Parathyroid adenoma (tissue), 2 donors: ENCODE results near the gene SFXN1.
"Not testable (repeated sequence)": the region's sequence is repeated elsewhere in the genome, so short reads cannot be mapped to it uniquely, and the experiment has no call there.

Source experiments
- H2AFZ ChIP-seq: fragments of 300-600 bp; sonication (generic); one replicate; pipeline ENCODE4 v1.7.0; 2017; ENCODE audit warnings: antibody characterized with exemption, mild to moderate bottlenecking
- H3K27ac ChIP-seq: fragments of 300-600 bp; sonication (generic); one replicate; pipeline ENCODE4 v1.7.0; 2017
- H3K27me3 ChIP-seq: fragments of 300-600 bp; sonication (generic); one replicate; pipeline ENCODE4 v1.7.0; 2017; ENCODE audit warnings: low read length; ENCODE audit not compliant: control insufficient read depth, insufficient read depth
- H3K36me3 ChIP-seq: fragments of 300-600 bp; sonication (generic); one replicate; pipeline ENCODE4 v1.7.0; 2017; ENCODE audit warnings: low read length; ENCODE audit not compliant: control insufficient read depth, insufficient read depth
- H3K4me1 ChIP-seq: fragments of 300-600 bp; sonication (generic); one replicate; pipeline ENCODE4 v1.7.0; 2017; ENCODE audit warnings: control low read depth
- H3K4me2 ChIP-seq: fragments of 300-600 bp; sonication (generic); one replicate; pipeline ENCODE4 v1.7.0; 2017; ENCODE audit warnings: low read length
- H3K4me3 ChIP-seq: fragments of 300-600 bp; sonication (generic); one replicate; pipeline ENCODE4 v1.7.0; 2017; ENCODE audit warnings: low read depth, low read length
- H3K79me2 ChIP-seq: fragments of 300-600 bp; sonication (generic); one replicate; pipeline ENCODE4 v1.7.0; 2017; ENCODE audit warnings: control low read depth
- H3K9ac ChIP-seq: fragments of 300-600 bp; sonication (generic); one replicate; pipeline ENCODE4 v1.7.0; 2017; ENCODE audit warnings: mild to moderate bottlenecking
- H3K9me3 ChIP-seq: fragments of 300-600 bp; sonication (generic); one replicate; pipeline ENCODE4 v1.7.0; 2017; ENCODE audit warnings: low read length; ENCODE audit not compliant: control insufficient read depth
- TF ChIP-seq, protein P1 (sequence below): fragments of 300-600 bp; sonication (generic); IDR thresholded peaks from one replicate; pipeline ENCODE4 v1.7.0; 2017; ENCODE audit warnings: antibody characterized with exemption, mild to moderate bottlenecking
- donor health status: primary hyperparathyroidism.

SFXN1 gene

DNA sequence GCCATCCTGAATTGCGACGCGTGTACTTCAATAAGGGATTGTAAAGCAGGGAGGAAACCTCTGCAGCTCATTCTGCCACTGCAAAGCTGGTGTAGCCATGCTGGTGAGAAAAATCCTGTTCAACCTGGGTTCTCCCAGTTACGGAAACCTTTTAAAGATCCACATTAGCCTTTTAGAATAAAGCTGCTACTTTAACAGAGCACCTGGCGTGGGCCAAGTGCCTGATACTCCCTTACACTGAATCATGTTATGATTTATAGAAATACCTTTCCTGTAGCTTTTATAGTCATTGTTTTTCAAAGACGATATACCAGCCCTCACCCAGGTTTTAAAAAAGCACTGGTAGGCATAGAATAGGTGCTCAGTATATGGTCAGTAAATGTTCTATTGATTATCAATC is 48.3 kb downstream of the SFXN1 start:
- Histone ChIP-seq H3K27me3 (no peaks in the 10 kb centered on the region), H3K9me3 (no peaks in the 10 kb centered on the region), H2AFZ (no peak overlapping the region), H3K4me2 (no peak overlapping the region), H3K9ac (no peak overlapping the region), H3K4me3 (no peak overlapping the region), H3K27ac (no peak overlapping the region), H3K79me2 (no peaks in the 10 kb centered on the region), H3K36me3 (no peaks in the 10 kb centered on the region), H3K4me1 (no peaks in the 10 kb centered on the region)
- TF ChIP-seq, protein P1, sequence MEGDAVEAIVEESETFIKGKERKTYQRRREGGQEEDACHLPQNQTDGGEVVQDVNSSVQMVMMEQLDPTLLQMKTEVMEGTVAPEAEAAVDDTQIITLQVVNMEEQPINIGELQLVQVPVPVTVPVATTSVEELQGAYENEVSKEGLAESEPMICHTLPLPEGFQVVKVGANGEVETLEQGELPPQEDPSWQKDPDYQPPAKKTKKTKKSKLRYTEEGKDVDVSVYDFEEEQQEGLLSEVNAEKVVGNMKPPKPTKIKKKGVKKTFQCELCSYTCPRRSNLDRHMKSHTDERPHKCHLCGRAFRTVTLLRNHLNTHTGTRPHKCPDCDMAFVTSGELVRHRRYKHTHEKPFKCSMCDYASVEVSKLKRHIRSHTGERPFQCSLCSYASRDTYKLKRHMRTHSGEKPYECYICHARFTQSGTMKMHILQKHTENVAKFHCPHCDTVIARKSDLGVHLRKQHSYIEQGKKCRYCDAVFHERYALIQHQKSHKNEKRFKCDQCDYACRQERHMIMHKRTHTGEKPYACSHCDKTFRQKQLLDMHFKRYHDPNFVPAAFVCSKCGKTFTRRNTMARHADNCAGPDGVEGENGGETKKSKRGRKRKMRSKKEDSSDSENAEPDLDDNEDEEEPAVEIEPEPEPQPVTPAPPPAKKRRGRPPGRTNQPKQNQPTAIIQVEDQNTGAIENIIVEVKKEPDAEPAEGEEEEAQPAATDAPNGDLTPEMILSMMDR, result no peak

DNA sequence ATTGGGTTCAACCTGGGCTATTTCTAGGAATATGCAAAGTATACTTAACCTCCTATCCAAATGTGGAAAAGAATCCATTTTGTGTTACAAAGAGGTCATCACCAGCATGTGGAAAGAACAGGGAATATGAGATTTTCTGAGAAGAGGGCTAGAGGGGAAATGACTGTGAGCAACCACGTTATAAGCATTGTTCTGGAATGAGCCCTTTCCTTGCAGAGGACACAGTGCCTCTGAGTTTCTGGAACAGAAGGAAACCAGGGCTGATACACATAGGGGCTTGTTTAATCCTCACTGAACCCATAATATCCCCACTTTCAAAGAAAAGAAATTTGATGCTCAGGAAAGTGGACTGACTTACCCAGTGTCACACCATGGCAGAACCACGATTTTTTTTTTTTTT is 53.0 kb downstream of the SFXN1 start:
- H2AFZ ChIP-seq, result no peak overlapping the region

DNA sequence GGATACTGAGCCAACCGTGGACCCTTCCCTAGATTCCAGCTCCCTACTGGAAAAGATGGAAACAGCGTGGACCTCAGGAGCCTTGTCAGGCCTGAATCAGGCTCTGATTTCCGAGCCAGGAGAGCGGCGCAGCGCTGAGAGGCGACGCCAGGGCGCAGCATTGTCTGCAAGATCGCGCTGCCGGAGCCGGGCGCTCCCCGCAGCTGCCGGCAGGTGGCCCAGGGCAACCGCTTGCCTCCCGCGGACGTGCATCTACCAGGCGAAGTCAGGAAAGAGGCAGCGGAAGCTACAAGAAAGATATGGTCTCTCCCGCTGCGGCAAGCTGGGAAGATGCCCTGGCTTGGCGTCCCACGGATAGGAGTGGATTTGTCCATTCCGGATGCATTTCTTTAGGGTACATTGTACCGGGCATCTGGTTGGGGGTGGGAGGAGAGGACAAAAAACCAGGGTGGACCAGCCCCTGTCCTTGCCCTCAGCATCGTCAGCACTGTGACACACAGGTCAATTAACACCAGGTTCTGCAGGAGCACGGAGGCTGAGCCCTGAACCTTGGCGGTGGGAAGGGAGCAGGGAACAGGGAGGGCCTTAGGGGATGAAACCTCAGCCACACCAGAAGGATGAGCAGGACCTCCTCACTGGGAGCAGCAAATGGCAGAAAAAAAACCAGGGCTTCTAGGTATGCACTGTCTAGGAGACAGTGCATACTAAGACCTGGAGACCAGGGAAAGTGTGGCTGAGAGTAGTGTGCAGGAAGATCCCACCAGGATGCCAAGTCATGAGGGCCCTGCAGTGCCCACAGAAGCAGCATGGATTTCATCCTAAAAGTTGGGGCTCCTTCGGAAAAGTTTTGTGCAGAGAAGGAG is 55.9 kb downstream of the SFXN1 start:
- no peak overlapping the region for H3K27ac ChIP-seq

More for the DNA sequence above, 53.0 kb downstream of the SFXN1 start:
- Histone ChIP-seq H3K4me3 (no peak overlapping the region), H3K27ac (no peak overlapping the region), H3K79me2 (no peaks in the 10 kb centered on the region), H3K9ac (no peak overlapping the region), H3K27me3 (no peaks in the 10 kb centered on the region), H3K9me3 (no peaks in the 10 kb centered on the region), H3K4me2 (no peak overlapping the region), H3K4me1 (no peaks in the 10 kb centered on the region), H3K36me3 (no peaks in the 10 kb centered on the region)
- TF ChIP-seq, protein P1, result no peak

DNA sequence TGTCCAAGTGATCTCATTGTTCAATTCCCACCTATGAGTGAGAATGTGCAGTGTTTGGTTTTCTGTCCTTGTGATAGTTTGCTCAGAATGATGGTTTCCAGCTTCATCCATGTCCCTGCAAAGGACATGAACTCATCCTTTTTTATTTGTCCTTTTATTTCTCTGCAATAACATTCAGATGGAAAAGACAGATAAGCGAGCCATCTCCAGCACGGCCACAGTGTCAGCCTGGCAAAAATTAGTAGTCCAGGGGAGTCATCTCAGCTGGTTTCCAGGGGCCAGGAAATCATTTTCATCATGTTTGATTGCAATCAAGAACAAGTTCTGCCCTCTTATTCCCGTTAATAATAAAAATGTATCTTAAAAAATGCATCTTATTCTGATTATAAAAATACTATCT is 57.0 kb downstream of the SFXN1 start:
- H3K27me3 ChIP-seq, H3K9ac ChIP-seq: not testable (repeated sequence)

More for the DNA sequence above, 55.9 kb downstream of the SFXN1 start:
- H3K27me3 ChIP-seq, result no peaks in the 10 kb centered on the region
- H3K4me3 ChIP-seq, result no peak overlapping the region
- H3K4me2 ChIP-seq, result no peak overlapping the region
- H3K79me2 ChIP-seq, result no peaks in the 10 kb centered on the region
- peak overlapping the region; percentile 26 for H2AFZ ChIP-seq
- TF ChIP-seq, protein P1, result peak; percentile 99
- H3K9ac ChIP-seq, result no peak overlapping the region
- H3K4me1 ChIP-seq, result no peaks in the 10 kb centered on the region
- H3K36me3 ChIP-seq, result no peaks in the 10 kb centered on the region
- no peaks in the 10 kb centered on the region for H3K9me3 ChIP-seq

DNA sequence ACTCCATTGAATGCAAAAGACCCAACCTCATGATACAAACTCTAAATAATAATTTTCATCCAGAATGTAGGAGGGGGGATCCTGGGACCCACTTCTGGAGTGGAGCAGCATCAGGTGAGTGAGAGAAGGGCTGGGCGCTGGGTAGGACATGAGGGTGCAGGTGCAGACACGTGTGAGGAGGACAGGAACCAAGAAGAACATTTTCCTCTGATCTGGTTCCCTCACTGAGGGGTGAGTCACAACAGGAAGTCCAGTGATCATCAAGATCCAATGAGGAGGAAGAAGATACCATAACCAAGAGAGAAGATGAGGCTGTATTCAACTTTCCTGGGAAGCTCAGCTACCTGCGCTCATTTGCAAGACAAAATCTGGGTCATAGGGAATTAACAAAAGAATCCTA is 57.4 kb downstream of the SFXN1 start:
- H3K4me1 ChIP-seq, result no peaks in the 10 kb centered on the region
- H3K4me3 ChIP-seq, result no peak overlapping the region
- no peaks in the 10 kb centered on the region for H3K36me3 ChIP-seq
- H3K9me3 ChIP-seq, result no peaks in the 10 kb centered on the region
- H3K79me2 ChIP-seq, result no peaks in the 10 kb centered on the region
- no peaks in the 10 kb centered on the region for H3K27me3 ChIP-seq
- no peak overlapping the region for H3K27ac ChIP-seq
- H3K9ac ChIP-seq, result no peak overlapping the region
- no peak overlapping the region for H2AFZ ChIP-seq
- TF ChIP-seq, protein P1, result no peak
- no peak overlapping the region for H3K4me2 ChIP-seq

More for the DNA sequence above, 57.0 kb downstream of the SFXN1 start:
- H3K27ac ChIP-seq, H3K9me3 ChIP-seq, H3K36me3 ChIP-seq, H3K4me2 ChIP-seq, H3K4me3 ChIP-seq, H3K79me2 ChIP-seq, H3K4me1 ChIP-seq, H2AFZ ChIP-seq: not testable (repeated sequence)
